Caki2 (cell line): ENCODE results near the gene CTAGE9. TPM values are rescaled to one million over a fixed set of nuclear protein-coding genes. Genes with fewer than 3 reads are reported as not detected.
"Not testable (repeated sequence)": the region's sequence is repeated elsewhere in the genome, so short reads cannot be mapped to it uniquely, and the experiment has no call there.

Experiments
- DNase-seq: peaks from one replicate; pipeline ENCODE4 v3.0.0-alpha.2; 2015; ENCODE audit warnings: low read depth
- in situ Hi-C: cut with HindIII; loops from 2 replicates; pipeline ENCODE4 v1.10.0; 2016; ENCODE audit warnings: low sequenced_read_pairs, low pct_unique_long_range_greater_than_20kb, mixed read lengths
- total RNA-seq: library from RNA; depleted of rRNA; stranded (reverse); fragments of >200 nt; shearing (Covaris generic); gene quantifications from 2 replicates; pipeline ENCODE4 v1.2.3, GENCODE V29; 2014; ENCODE audit warnings: low replicate concordance

CTAGE9 gene
- total RNA-seq, 1 experiment from 2014 or later = not detected

DNA sequence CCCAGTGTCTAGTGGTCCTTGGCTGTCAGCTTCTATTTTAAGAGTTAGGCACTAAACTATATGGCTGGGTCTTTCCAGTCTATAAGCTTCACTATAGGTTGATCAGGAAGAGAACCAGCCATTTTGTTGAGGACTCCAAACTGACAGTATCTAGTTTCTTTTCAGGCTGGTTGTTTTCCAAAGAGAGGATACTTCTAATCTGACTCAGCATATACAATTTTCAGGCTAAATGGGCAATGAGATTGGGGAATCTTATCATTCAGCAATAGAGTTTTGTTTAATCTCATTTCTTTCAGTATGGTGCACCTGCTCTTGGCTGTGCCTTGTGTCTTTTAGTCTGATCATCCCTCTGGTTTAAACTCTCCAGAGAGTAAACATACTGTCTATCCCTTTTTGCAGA, 20.4 kb upstream of the CTAGE9 start:
- no peak for DNase-seq
- in situ Hi-C loops = no loop called here

DNA sequence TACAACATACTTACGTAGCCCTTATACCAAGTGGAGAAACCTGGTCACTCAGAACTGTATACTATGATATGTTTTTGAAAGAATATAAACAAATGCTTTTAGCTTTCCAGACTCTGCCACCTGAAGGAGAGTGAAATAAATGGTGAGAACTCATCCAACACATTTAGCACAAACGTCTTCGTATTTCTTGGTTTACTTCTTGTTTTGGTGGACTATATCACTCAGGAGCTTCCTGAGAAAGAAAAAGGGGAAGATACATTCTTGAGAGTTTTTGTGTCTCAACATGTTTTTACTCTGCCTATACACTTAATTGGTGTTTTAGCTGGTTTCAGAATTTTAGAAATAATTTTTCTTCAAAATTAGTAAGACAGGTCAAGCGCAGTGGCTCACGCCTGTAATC, 19.4 kb upstream of the CTAGE9 start:
- in situ Hi-C loops = no loop called here
- DNase-seq = no peak

DNA sequence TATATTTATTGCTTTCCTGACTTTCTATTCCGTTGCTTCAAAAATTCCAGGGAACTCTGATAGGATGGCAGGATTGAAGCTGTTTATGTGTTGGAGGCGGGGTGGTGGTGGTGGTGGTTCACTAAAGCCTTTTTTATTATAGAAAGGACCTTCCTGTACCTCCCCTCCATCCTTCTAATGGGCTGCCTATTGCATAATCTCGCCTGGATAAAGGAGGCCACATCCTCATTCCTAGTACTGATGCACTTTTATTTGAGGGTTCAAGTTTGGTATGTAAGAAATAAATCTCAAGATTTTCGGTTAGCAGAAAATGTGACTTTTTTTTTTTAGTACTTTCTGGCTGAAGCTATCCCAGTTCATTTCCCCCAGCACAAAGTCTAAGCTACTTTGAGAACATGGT, 18.7 kb upstream of the CTAGE9 start:
- no peak for DNase-seq
- in situ Hi-C loops = no loop called here

DNA sequence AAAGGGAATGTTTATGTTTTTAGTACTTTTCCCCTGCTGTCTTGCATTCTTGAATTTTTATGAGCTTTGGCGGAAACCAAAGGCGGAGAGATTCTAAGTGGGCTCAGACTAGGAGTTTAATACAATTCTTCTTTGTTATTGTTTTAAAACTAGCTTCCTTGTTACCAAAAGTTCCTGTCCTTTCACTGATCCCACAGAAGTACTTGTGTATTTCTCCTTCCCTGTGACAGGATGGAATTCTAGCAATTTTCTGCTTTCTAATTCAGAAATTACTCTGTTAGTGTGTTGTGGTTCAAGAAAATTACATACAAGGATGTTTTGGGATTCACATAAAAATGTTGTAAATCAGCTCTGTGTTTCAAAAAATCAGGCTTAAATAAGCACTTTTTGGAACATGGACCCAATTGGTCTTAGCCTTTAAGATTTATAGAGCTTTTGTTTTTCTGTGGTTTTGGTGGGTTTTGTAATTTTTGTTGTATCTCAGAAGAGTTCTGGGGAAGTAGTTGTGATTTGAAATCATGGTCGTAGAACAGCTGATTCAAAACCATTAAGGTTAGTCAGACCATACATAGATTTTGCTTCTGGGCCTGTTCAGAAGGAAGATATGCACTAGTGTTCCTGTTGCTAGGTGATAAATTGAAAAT, 17.6 kb upstream of the CTAGE9 start:
- in situ Hi-C loops = no loop called here
- no peak for DNase-seq

DNA sequence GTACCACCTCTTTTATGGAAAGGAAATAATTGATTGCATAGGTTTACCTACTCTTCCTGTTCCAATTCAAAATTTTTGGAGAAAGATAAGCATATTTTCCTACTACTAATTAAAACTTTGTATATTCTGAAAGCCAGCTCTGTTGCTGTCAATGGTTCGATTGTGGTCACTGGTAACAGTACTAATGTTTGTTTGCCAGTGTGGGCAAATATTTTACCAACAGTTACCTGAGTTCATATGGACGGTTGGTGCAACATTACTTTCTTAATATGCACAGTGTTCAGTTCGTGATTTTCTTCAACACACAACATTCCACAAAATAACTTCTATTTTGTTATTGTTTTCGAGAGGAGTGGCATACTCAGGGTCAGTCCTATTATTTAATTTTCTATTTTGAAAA, 17.1 kb upstream of the CTAGE9 start:
- in situ Hi-C loops = no loop called here
- no peak for DNase-seq

DNA sequence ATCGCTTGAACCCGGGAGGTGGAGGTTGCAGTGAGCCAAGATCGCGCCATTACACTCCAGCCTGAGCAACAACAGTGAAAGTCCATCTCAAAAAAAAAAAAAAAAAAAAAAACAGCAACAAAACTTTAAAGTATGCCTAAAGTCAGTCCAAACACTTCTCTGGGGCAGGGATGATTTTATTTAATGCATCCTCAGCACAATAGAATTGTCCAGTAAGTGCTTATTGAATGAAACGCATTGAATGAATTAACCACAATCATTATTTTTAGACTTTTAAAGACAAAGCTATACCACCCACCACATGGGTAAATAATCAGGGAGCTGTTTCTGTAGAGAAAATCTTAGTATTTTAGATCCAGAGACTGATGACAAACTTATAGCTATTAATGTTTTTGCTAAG, 16.6 kb upstream of the CTAGE9 start:
- in situ Hi-C loops = no loop called here
- DNase-seq = no peak

DNA sequence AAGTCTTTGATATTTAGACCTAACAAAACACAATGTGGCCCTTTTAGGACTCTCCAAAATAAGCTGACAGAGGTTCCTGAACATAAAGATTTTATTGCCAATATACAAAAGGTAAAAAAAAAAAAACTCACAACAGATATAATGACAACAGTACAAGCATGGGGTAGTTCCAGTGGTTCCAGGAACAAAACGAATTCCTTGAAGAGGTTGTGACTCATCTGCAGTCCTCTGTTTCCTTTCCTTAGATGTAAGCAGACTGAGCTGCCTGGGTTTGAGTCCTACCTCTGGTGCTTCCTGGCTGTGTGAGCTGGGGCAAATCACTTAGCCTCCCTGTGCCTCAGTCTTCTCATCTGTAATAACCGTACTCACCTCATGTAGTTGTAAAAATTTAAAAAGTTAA, 13.3 kb upstream of the CTAGE9 start:
- no peak for DNase-seq
- in situ Hi-C loops = no loop called here

DNA sequence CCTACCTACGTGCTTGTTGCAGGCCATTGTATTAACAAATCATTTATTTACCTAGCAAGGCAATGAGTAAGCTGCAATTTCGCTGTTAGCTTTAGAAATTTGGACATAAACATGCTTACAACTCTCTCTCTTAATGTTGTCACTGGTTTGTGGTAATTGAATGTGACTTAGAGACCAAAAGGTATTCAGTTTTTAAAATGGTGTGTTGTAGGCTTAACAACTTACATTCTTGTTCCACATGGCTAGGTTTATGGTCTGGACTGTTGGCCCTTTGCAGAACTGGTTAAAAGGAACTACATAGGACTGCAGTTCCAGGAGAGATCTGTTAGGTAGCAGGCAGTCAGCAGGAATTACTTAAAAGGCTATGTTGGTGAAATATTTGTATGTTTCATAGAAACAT, 10.3 kb upstream of the CTAGE9 start:
- peak; percentile 39 for DNase-seq
- in situ Hi-C loops = no loop called here

DNA sequence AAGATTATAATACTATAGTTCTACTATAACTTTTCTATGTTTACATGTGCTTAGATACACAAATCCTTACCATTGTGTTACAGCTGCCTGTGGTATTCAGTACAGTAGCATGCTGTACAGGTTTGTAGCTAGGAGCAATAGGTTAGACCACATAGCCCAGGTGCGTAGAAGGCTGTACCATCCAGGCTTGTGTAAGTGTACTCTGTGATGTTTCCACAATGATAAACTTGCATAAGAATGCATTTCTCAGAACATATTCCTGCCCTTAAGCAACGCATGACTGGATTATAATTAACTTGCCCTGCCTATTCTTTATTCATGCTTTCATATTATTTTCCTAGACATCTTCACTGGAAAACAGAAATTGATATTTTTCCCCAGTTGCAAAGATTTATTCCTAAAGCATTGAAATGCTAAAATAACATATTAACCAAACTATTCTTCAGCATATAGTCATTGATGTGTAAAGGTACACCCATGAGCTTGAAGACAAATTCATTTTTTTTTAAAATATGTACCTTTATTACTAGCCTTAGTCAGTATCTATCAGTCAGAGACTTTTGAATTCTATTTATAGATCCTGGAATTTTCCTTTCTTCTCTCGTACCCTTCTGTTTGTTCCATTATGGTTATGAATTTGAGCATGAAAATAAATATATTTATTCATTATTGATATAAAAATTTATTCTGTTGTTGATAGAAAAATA, 7.2 kb upstream of the CTAGE9 start:
- in situ Hi-C loops = no loop called here
- DNase-seq = no peak

DNA sequence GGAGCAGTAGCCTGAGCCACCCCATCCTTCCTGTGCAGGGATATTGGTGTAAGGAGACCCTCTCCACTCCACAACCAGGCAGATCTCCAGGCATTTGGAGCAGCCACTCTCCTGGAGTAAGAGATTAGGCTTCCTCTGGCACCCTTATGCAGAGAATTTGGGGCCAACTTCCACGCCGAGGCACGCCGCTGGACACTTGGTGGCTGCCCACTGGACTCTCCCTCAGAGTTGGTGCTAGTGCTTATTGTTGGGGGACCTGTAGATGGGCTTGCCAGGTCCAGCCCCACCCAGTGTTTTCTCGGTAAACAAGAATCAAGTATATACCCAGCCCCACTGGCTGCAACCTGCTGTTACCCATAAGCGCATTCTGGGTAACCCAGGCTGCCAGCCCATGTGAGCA, 4.8 kb upstream of the CTAGE9 start:
- in situ Hi-C loops, DNase-seq: not testable (repeated sequence)

DNA sequence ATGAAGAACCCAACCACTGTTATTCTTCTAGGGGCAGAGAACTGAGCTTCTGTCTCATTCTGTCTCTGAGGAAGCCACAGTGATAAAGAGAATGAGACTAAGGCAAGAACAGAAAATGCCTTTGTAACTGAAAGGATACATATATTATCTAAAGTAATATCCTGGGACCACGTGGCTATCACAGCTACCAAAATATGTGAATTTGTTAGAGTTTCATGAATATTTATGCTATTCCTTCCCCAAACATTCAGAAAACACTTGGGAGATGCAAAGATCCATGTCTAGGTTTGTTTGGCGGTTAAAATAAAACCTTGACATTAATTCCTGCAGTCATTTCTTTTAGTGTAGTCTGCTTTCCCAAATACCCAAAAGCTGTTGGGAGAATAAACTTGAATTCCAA, 6.9 kb downstream of the CTAGE9 start:
- not testable (repeated sequence) for DNase-seq

DNA sequence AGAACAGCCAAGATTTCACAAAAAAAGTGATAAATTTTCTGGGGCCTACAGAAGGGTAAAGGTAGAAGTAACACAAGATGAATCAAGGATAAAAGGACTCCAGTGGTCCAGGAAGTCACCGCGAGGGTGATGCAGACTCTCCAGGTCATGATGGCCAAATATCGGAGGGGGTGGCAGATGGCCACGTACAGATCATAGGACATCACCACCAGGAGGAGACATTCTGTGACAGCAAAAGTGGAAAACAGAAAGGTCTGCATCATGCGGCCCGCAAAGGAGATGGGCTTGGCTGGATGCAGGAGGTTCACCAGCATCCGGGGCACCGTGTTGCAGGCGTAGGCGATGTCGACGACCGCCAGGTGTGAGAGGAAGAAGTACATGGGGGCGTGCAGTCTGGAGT, 10.0 kb downstream of the CTAGE9 start:
- DNase-seq, in situ Hi-C loops: not testable (repeated sequence)

More for the DNA sequence above, 6.9 kb downstream of the CTAGE9 start:
- in situ Hi-C loops = not testable (repeated sequence)

DNA sequence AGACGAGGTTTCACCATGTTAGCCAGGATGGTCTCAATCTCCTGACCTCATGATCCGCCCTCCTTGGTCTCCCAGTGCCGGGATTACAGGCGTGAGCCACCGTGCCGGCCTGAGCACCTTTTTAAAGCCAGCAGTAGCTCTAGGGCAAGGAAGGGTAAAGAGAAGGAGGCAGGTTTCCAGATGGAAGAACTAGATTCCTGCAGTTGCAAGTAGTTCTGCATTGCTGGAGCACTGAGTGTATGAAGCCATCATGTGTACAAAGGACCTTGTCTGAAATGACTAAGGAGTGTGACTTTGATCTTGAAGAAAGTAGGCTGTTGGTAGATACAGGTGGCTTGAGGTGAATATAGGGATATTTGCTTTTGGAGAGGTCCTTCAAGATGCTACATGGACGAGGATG, 13.9 kb downstream of the CTAGE9 start:
- DNase-seq = no peak
- in situ Hi-C loops = no loop called here

DNA sequence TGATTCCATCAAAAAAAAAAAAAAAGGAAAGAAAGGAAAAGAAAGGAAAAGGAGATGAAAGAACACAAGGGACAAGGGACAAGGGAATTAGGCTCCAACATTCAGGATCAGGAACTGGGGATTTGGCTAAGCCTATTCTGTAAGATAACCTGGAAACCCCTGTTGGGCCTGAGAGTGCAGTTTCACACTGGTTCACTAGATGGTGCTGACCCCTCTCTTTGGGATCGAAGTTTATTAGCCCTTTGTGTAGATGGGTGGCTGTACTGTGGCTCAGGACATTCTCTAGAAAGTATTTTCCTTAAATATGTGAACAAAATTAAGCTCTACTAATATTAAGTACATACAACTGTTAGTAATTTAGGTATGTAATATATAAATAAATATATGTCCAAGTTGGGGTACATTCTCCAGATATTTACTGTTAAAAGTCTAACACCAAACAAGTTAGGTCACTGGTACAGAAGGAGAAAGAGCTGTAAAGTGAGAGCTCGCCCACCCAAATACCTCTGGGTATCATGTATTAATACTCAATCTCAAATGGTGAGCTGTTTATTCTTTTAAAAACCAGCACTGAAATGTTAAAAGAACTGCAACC, 15.9 kb downstream of the CTAGE9 start:
- in situ Hi-C loops = no loop called here
- DNase-seq = peak; percentile 41

DNA sequence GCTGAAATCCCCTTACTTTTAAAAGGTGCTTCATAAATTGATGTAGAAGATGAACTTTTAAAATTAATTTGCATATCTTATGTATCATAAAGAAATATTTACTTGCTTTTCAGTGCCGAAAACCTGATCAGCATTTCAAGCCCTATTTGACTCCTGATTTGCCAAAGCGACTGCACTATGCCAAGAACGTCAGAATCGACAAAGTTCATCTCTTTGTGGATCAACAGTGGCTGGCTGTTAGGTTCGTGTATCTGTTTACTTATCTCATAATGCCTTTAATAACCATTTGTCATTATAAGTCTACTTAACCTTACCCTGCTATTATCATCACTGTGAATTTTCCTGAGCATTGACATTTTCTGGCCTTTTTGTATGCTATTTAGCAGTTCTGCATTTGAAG, 17.4 kb downstream of the CTAGE9 start:
- no peak for DNase-seq
- in situ Hi-C loops = no loop called here

DNA sequence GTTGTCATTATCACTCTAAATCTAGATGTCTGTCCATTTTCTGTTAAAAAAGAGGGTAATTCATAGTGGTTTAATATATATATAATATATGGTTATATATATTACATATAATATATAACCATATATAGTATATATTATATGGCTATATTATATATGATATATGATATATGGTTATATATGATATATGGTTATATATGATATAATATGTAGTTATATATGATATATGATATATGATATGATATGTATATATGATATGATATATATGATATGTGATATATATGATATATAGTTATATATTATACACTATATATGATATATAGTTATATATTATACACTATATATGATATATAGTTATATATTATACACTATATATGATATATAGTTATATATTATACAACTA, 18.2 kb downstream of the CTAGE9 start:
- in situ Hi-C loops = no loop called here
- DNase-seq = no peak

DNA sequence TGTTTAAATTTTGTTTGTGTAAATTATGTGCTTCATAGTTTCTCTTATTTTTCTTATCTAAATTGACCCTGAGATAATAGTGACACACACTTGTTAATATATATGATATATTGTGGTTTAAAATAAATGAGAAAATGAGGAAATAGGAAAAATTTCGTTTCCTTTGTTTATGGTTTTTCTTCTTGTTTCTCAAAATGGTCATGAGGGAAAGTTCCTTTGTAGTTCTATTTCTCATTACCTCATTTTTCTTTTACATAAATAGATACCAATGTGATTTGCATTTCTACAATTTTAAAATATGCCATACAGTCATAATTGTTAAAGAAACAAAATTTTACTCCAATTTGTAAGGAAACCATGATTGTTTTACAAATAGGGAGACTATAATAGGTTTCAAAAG, 18.8 kb downstream of the CTAGE9 start:
- in situ Hi-C loops = no loop called here
- no peak for DNase-seq

DNA sequence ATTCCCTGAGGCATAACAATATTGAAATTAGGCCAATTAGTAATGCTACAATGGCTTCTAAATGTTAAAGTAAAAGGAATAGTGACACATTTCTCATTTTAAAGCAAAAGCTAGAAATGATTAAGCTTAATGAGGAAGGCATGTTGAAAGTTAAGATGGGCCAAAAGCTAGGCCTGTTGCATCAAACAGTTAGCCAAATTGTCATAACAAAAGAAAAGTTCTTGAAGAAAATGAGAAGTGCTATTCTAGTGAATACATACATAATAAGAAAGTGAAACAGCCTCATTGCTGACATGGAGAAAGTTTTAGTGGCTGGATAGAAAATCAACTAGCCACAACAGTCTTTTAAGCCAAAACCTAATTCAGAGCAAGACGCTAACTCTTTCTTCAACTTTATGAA, 22.5 kb downstream of the CTAGE9 start:
- in situ Hi-C loops = no loop called here
- no peak for DNase-seq

DNA sequence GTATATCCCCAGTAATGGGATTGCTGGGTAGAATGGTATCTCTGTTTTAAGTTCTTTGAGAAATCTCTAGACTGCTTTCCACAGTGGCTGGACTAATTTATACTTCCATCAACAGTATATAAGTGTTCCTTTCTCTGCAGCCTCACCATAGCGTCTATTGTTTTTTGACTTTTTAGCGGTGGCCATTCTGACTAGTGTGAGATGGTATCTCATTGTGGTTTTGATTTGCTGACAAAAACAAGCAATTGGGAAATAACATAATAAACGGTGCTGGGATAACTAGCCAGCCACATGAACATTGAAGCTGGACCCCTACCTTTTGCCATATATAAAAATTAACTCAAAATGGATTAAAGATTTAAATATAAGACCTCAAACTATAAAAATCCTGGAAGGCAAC, 23.8 kb downstream of the CTAGE9 start:
- in situ Hi-C loops = no loop called here
- no peak for DNase-seq

DNA sequence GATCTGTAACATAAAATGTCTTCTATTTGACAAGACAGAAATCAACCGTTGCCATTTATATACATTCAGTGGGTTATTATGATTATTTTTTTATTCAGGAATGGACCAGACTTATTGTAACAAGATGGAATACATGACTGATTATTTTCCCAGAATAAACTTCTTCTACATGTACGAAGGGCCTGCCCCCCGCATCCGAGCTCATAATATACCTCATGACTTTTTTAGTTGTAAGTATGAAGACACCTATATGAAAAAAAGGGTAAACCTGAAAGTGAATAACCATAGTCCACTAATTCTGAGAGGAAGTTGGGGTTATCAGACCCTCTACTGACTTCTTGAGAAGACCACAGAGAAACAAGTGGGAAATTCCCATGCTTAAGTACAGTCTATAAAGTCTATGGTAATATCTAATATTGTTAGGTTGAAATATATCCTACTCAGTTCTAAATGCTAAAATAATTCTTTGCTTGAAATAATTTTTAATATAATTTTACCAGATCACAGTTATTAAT, 25.5 kb downstream of the CTAGE9 start:
- in situ Hi-C loops = no loop called here
- DNase-seq = no peak
